Mesenchymal stem cell (in vitro differentiated cells and primary cell): ENCODE results near the gene PHC2.

Source experiments
- DNase-seq: peaks from one replicate; pipeline ENCODE4 v3.0.0-alpha.2; 2013
- H2AFZ ChIP-seq: one replicate; pipeline ENCODE4 v1.6.1; 2013; ENCODE audit warnings: low read depth, mild to moderate bottlenecking, control low read depth, inconsistent platforms, low read length, moderate library complexity
- H2AK5ac ChIP-seq: 2 replicates; pipeline ENCODE4 v1.6.1; 2013; ENCODE audit warnings: low read length, moderate library complexity, mild to moderate bottlenecking, inconsistent platforms; ENCODE audit not compliant: severe bottlenecking
- H2BK120ac ChIP-seq: one replicate; pipeline ENCODE4 v1.6.1; 2013; ENCODE audit warnings: low read depth, mild to moderate bottlenecking, inconsistent platforms, low read length, moderate library complexity
- H2BK12ac ChIP-seq, 2 experiments: one replicate each; pipeline ENCODE4 v1.6.1; 2013; ENCODE audit warnings: inconsistent platforms in 2 of 2, low read length in 2 of 2, mild to moderate bottlenecking in 2 of 2, moderate library complexity in 2 of 2, control low read depth in 1 of 2
- H2BK15ac ChIP-seq: one replicate; pipeline ENCODE4 v1.6.1; 2013; ENCODE audit warnings: mild to moderate bottlenecking, low read depth, inconsistent platforms; ENCODE audit not compliant: poor library complexity, severe bottlenecking
- H2BK5ac ChIP-seq: 2 replicates; pipeline ENCODE4 v1.6.1; 2013; ENCODE audit warnings: low read depth, mild to moderate bottlenecking, low read length, control low read depth, inconsistent platforms; ENCODE audit not compliant: poor library complexity, severe bottlenecking
- H3K14ac ChIP-seq, 2 experiments: one replicate each; pipeline ENCODE4 v1.6.1; 2013; ENCODE audit warnings: inconsistent platforms in 2 of 2, low read length in 2 of 2, control low read depth in 1 of 2, mild to moderate bottlenecking in 1 of 2, moderate library complexity in 1 of 2
- H3K18ac ChIP-seq, 2 experiments: one replicate each; pipeline ENCODE4 v1.6.1; 2013; ENCODE audit warnings: inconsistent platforms in 2 of 2, low read length in 2 of 2, control low read depth in 1 of 2, low read depth in 1 of 2, mild to moderate bottlenecking in 1 of 2
- H3K23ac ChIP-seq, 2 experiments: one replicate each; pipeline ENCODE4 v1.6.1; 2013; ENCODE audit warnings: inconsistent platforms in 2 of 2, low read length in 2 of 2, mild to moderate bottlenecking in 2 of 2, moderate library complexity in 2 of 2, control low read depth in 1 of 2
- H3K27ac ChIP-seq: 2 replicates; pipeline ENCODE4 v1.5.1; 2013; ENCODE audit warnings: mild to moderate bottlenecking, moderate library complexity, low read length, control low read depth, inconsistent platforms; ENCODE audit not compliant: poor library complexity, severe bottlenecking
- H3K27me3 ChIP-seq, 2 experiments: 2 replicates each; pipeline versions ENCODE4 v1.6.1 to v1.7.0; 2013; ENCODE audit warnings: low read length in 2 of 2, mild to moderate bottlenecking in 2 of 2, moderate library complexity in 2 of 2, control low read depth in 1 of 2, inconsistent platforms in 1 of 2; ENCODE audit not compliant: control insufficient read depth in 1 of 2, insufficient read depth in 1 of 2
- H3K36me3 ChIP-seq, 2 experiments: 2 replicates each; pipeline versions ENCODE4 v1.6.1 to v1.7.0; 2013; ENCODE audit warnings: low read length in 2 of 2, control low read depth in 1 of 2, inconsistent platforms in 1 of 2, low read depth in 1 of 2, mild to moderate bottlenecking in 1 of 2; ENCODE audit not compliant: insufficient read depth in 2 of 2, control insufficient read depth in 1 of 2
- H3K4ac ChIP-seq, 2 experiments: one replicate each; pipeline ENCODE4 v1.6.1; 2013; ENCODE audit warnings: inconsistent platforms in 2 of 2, low read length in 2 of 2, mild to moderate bottlenecking in 2 of 2, moderate library complexity in 2 of 2, control low read depth in 1 of 2, low read depth in 1 of 2
- H3K4me1 ChIP-seq: 2 replicates; pipeline ENCODE4 v1.6.1; 2013; ENCODE audit warnings: low read depth, low read length, control low read depth; ENCODE audit not compliant: control insufficient read depth, insufficient read depth
- H3K4me2 ChIP-seq: 2 replicates; pipeline ENCODE4 v1.6.1; 2013; ENCODE audit warnings: low read length, mild to moderate bottlenecking, inconsistent platforms; ENCODE audit not compliant: poor library complexity, severe bottlenecking
- H3K4me3 ChIP-seq, 2 experiments: 2 replicates each; pipeline versions ENCODE4 v1.5.1 to v1.7.0; 2013; ENCODE audit warnings: low read length in 2 of 2, mild to moderate bottlenecking in 2 of 2, control low read depth in 1 of 2, low read depth in 1 of 2; ENCODE audit not compliant: insufficient read depth in 1 of 2
- H3K79me1 ChIP-seq: replicated peaks from 2 replicates; pipeline ENCODE4 v1.6.1; 2013; ENCODE audit warnings: mild to moderate bottlenecking, control low read depth, low read length, inconsistent platforms; ENCODE audit not compliant: poor library complexity, severe bottlenecking
- H3K9ac ChIP-seq: 2 replicates; pipeline ENCODE4 v1.7.0; 2013; ENCODE audit warnings: mild to moderate bottlenecking, low read length, moderate library complexity
- H3K9me3 ChIP-seq: 2 replicates; pipeline ENCODE4 v1.7.0; 2013; ENCODE audit warnings: mild to moderate bottlenecking, low read length; ENCODE audit not compliant: control insufficient read depth
- H4K8ac ChIP-seq: one replicate; pipeline ENCODE4 v1.6.1; 2013; ENCODE audit warnings: inconsistent platforms, mild to moderate bottlenecking, low read length, moderate library complexity
- H4K91ac ChIP-seq: one replicate; pipeline ENCODE4 v1.6.1; 2013; ENCODE audit warnings: mild to moderate bottlenecking, low read length, inconsistent platforms
- WGBS: methylation state at CpG from one replicate; pipeline ENCODE4 v1.1.7; 2013; ENCODE audit warnings: mixed read lengths; 5-methylcytosine and 5-hydroxymethylcytosine counted together

The PHC2 gene

DNA sequence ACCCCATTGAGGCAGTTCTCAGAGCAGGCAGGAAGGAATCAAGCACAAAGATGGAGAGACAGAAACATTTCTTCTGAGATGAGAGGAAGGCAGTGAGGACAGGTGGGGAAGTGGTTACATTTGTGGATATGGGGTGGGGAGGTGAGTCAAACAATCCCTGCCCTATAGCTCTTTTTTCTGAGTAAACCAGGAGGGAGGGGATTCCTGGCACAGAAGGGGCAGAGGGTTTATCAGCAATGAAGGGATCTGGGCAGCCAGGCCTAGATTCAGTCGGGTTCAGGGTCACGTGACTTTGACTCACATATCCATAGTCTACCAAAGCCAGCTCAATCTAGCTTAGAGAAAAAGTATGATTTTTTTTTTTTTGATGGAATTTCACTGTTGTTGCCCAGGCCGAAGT, 15.7 kb upstream of the PHC2 start:
- Histone ChIP-seq H3K4me1 (peaks cover 7% of the 10 kb centered on the region), H3K9ac (no peak overlapping the region), H3K27me3 (no peaks in the 10 kb centered on the region), H4K8ac (no peak overlapping the region), H2AFZ (no peak overlapping the region), H3K79me1 (no peaks in the 10 kb centered on the region), H3K36me3 (no peaks in the 10 kb centered on the region), H3K4ac (no peak overlapping the region), H2BK120ac (no peak overlapping the region), H2BK15ac (no peak overlapping the region), H2BK5ac (no peak overlapping the region), H2BK12ac (peak overlapping the region; percentile 18 to 73), H3K27ac (no peak overlapping the region), H3K4me3 (no peak overlapping the region), H4K91ac (no peak overlapping the region), H3K23ac (no peak overlapping the region), H3K14ac (no peak overlapping the region), H3K18ac (no peak overlapping the region), H3K4me2 (no peak overlapping the region), H2AK5ac (peak overlapping the region; percentile 71), H3K9me3 (no peaks in the 10 kb centered on the region)
- WGBS, result 80% methylated on average over 2 of the region's 3 CpGs
- DNase-seq, result no peak

DNA sequence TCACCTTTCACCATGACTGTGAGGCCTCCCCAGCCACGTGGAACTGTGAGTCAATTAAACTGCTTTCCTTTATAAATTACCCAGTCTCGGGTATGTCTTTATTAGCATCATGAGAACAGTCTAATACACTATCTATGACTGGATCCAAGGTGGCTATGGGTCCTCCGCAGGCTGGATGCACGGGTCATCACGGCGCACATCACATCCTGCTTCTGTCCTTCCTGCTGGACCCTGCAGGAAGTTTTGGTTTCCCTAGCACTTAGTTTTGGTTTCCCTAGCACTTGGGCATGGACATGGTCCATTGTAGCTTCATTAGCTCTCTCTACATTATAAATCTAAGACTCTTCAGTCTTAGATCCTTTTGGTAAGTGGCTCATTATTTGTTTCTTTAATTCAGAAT, 14.2 kb upstream of the PHC2 start:
- Histone ChIP-seq H2BK15ac (no peak overlapping the region), H3K4me2 (no peak overlapping the region), H3K4ac (peak overlapping the region in 1 of 2 experiments; percentile 24), H2AK5ac (no peak overlapping the region), H3K9me3 (no peaks in the 10 kb centered on the region), H4K91ac (no peak overlapping the region), H3K4me1 (peaks cover 7% of the 10 kb centered on the region), H3K79me1 (no peaks in the 10 kb centered on the region), H4K8ac (peak overlapping the region; percentile 12), H2AFZ (no peak overlapping the region), H3K27me3 (no peaks in the 10 kb centered on the region), H3K14ac (no peak overlapping the region), H3K4me3 (no peak overlapping the region), H3K36me3 (no peaks in the 10 kb centered on the region), H3K18ac (peak overlapping the region in 1 of 2 experiments; percentile 45), H2BK120ac (no peak overlapping the region), H3K9ac (no peak overlapping the region), H3K27ac (no peak overlapping the region), H3K23ac (no peak overlapping the region), H2BK5ac (no peak overlapping the region), H2BK12ac (no peak overlapping the region)
- 92% methylated on average over 6 of the region's 6 CpGs for WGBS
- no peak for DNase-seq

DNA sequence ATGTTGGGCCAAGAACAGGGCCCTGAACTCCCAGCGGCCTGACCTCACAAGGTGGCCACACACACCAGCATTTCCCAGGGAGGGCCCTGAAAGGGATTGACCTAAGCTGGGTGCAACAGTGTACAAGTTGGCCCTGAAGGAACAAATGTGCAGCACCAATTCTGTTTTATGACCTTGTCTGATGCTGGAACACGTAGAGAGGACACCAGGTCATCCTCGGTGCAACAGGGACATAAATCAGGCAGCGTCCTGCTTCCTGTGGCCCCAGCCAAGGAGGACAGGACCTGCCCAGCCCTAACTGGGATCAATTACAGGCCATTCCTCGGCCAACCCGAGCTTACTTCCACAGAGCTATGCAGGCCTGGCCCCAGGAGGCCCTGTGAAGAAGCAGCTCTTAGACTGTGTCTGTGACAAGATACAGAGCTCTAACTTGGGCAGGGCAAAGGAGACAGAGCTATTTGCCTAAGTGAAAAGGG, 12.8 kb upstream of the PHC2 start:
- peak; percentile 66 for DNase-seq
- Histone ChIP-seq H3K9ac (peak overlapping the region; percentile 45), H3K4me1 (peaks cover 7% of the 10 kb centered on the region), H3K79me1 (no peaks in the 10 kb centered on the region), H3K4me3 (peak overlapping the region in 1 of 2 experiments; percentile 39), H3K4ac (peak overlapping the region in 1 of 2 experiments; percentile 77), H4K8ac (peak overlapping the region; percentile 81), H3K27ac (no peak overlapping the region), H3K9me3 (no peaks in the 10 kb centered on the region), H3K4me2 (no peak overlapping the region), H3K36me3 (no peaks in the 10 kb centered on the region), H2AK5ac (no peak overlapping the region), H2BK120ac (no peak overlapping the region), H2AFZ (no peak overlapping the region), H2BK5ac (no peak overlapping the region), H2BK15ac (no peak overlapping the region), H4K91ac (peak overlapping the region; percentile 74), H3K18ac (peak overlapping the region; percentile 79 to 85), H3K14ac (no peak overlapping the region), H3K27me3 (no peaks in the 10 kb centered on the region), H2BK12ac (peak overlapping the region; percentile 91 to 96), H3K23ac (no peak overlapping the region)
- 7% methylated on average over 6 of the region's 6 CpGs for WGBS

DNA sequence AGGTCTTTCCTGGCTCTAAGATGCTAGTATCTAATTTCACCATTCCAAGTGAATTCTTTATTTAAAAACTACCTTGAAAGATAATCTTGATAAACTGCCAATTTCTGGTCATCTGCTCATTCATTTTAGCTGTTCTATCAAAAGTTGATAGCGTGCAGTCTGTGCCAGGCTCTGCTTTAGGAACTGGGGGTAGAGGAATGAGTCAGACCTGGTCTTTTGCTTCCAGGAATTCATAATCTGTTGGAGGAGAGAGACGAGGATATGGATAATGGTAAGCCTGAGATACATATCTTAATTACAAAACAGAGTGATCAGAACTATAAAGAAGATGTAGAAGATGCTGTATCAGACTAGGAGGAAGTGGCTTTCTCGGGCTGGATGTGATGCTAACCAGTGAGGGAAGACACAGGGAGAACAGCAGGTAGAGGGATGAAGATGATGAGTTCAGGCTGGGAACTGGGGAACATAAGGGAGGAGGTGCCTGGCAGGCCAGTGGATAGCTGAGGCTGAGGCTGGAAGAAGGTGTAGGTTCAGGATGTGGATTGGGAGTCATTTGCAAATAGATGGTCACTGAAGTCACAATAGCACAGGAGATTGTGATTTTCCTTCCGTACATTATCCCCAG, 12.3 kb upstream of the PHC2 start:
- 20% methylated on average over 3 of the region's 4 CpGs for WGBS
- peak overlapping the region; percentile 15 for H3K27ac ChIP-seq
- peak; percentile 74 for DNase-seq
- peak overlapping the region; percentile 81 for H4K8ac ChIP-seq
- H3K9ac ChIP-seq, result peak overlapping the region; percentile 45
- peak overlapping the region in 1 of 2 experiments; percentile 39 for H3K4me3 ChIP-seq
- no peaks in the 10 kb centered on the region for H3K9me3 ChIP-seq
- H4K91ac ChIP-seq, result peak overlapping the region; percentile 74
- no peak overlapping the region for H3K23ac ChIP-seq
- H3K36me3 ChIP-seq, result no peaks in the 10 kb centered on the region
- no peaks in the 10 kb centered on the region for H3K27me3 ChIP-seq
- peak overlapping the region; percentile 23 for H2BK120ac ChIP-seq
- peak overlapping the region; percentile 52 to 77 for H3K4ac ChIP-seq
- peaks cover 7% of the 10 kb centered on the region for H3K4me1 ChIP-seq
- H3K18ac ChIP-seq, result peak overlapping the region; percentile 79 to 85
- no peak overlapping the region for H2AK5ac ChIP-seq
- H2BK15ac ChIP-seq, result no peak overlapping the region
- H3K79me1 ChIP-seq, result no peaks in the 10 kb centered on the region
- peak overlapping the region; percentile 91 to 96 for H2BK12ac ChIP-seq
- no peak overlapping the region for H2BK5ac ChIP-seq
- H3K4me2 ChIP-seq, result no peak overlapping the region
- H3K14ac ChIP-seq, result peak overlapping the region in 1 of 2 experiments; percentile 95
- H2AFZ ChIP-seq, result no peak overlapping the region
